Measurements from ENCODE around the gene GRM4. TPM values are rescaled to one million over a fixed set of nuclear protein-coding genes. Genes with fewer than 3 reads are reported as not detected.

The GRM4 gene
- total RNA-seq, 6 experiments from 2014 or later, result not detected

DNA sequence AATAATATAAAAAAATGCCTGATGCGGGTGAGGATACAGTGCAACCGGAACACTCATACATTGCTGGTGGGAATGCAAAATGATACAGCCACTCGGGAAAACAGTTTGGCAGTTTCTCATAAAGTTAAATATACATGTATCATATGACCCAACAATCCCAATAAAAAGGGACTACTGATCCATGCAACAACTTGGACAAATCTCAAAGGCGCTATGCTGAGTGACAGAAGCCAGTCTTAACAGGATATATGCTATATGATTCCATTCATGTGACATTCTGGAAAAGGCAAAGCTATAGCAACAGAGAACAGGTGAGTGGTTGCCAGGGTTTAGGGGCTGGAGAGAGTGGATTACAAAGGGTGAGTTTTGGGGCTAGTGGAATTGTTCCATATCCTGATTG lies 171.9 kb downstream of the GRM4 start:
- H3K4me3 ChIP-seq, result no peak overlapping the region
- no peak for TF ChIP-seq CTCF (IDR thresholded peaks at IDR 0.05)
- 75% methylated on average over 4 of the region's 4 CpGs for WGBS (ENCODE audit: insufficient coverage, low coverage, low lambda C conversion rate, missing lambda C conversion rate)
- H3K36me3 ChIP-seq, result no peaks in the 10 kb centered on the region
- ATAC-seq, result no peak
- H3K4me1 ChIP-seq, result no peaks in the 10 kb centered on the region
- no peaks in the 10 kb centered on the region for H3K27me3 ChIP-seq
- no peak overlapping the region for H3K27ac ChIP-seq
- no peaks in the 10 kb centered on the region for H3K9me3 ChIP-seq
- peak in 1 of 3 donors; percentile 3 for DNase-seq
- intact Hi-C loops (cut with DNase I), result no loop called here

DNA sequence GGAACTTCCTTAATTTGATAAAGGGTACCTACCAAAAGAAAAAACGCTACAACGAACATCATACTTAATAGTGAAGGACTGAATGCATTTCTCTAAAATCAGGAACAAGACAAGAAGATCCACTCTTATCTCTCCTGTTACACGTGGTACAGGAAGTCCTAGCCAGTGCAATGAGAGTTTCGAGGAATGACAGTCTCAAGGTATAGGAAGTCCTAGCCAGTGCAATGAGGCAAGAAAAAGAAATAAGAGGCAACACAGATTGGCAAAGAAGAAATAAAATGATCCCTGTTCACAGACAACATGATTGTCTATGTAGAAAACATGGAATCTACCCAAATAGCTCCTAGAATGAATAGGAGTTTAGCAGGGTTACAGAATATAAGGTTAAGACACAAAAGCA lies 174.3 kb downstream of the GRM4 start:
- H3K4me1 ChIP-seq, result no peaks in the 10 kb centered on the region
- no peaks in the 10 kb centered on the region for H3K9me3 ChIP-seq
- DNase-seq, result peak in 1 of 3 donors; percentile 3
- no peaks in the 10 kb centered on the region for H3K27me3 ChIP-seq
- TF ChIP-seq POLR2A (IDR thresholded peaks at IDR 0.05), result no peak
- no peak for TF ChIP-seq CTCF (IDR thresholded peaks at IDR 0.05)
- WGBS (ENCODE audit: insufficient coverage, low coverage, low lambda C conversion rate, missing lambda C conversion rate), result 57% methylated on average over 4 of the region's 4 CpGs
- H3K4me3 ChIP-seq, result no peak overlapping the region
- no peak for ATAC-seq
- no peaks in the 10 kb centered on the region for H3K36me3 ChIP-seq
- H3K27ac ChIP-seq, result no peak overlapping the region
- intact Hi-C loops (cut with DNase I), result no loop called here

MicroRNAs within 50 kb of the gene (microRNA counts, 767-probe panel; counts per million panel counts)
- 237 counts per million for microRNA hsa-miR-1275

Small RNAs within 50 kb of the gene (microRNA-seq; reads per million reads assigned to microRNA genes)
- 0.64 to 2.6 reads per million in 2 donors for gene MIR1275

Small RNAs within 50 kb of the gene (small RNA-seq; reads per million reads assigned to genes)
- gene MIR1275, result 0 to 0.91 reads per million in 2 experiments

Other genes with a start within 250 kb of the GRM4 start
- gene HMGA1, start 90.8 kb upstream of the GRM4 start, total RNA-seq, result 10 to 100 TPM in 5 of 6 experiments, 1 to 10 TPM in 1; 7.9 to 23.6 (median 14.8) TPM
- gene SMIM29, start 102.9 kb upstream of the GRM4 start, total RNA-seq, result 10 to 100 TPM in 1 of 6 experiments, 1 to 10 TPM in 5; 5.0 to 13.4 (median 8.8) TPM
- 10 to 100 TPM; 14.5 to 22.7 (median 16.7) TPM for gene NUDT3, start 246.6 kb upstream of the GRM4 start, total RNA-seq

Data from right lobe of liver (tissue), 6 donors.